Renal pelvis (tissue), 4 donors: ENCODE measurements around the gene LYZL4. TPM values are rescaled to one million over a fixed set of nuclear protein-coding genes. Genes with fewer than 3 reads are reported as not detected.

ENCODE experiments used
- DNase-seq: peaks from one replicate; pipeline ENCODE4 v3.0.0-alpha.2; 2013
- polyA plus RNA-seq, 3 donors: library from polyadenylated mRNA; unstranded; fragments of 120-200 nt; gene quantifications; one replicate each; pipeline ENCODE4 v1.2.1, GENCODE V29; 2013; ENCODE audit not compliant: insufficient read length in 3 of 3

The LYZL4 gene
- polyA plus RNA-seq, 3 donors = not detected

GRCh38 chr3:42428830-42429229, 18.4 kb upstream of the LYZL4 start:
- DNase-seq = no peak

GRCh38 chr3:42425736-42426407, 15.5 kb upstream of the LYZL4 start:
- DNase-seq = no peak

- DNase-seq = no peak
Measured at GRCh38 chr3:42424911-42425310, 14.5 kb upstream of the LYZL4 start.

GRCh38 chr3:42421818-42422796, 11.7 kb upstream of the LYZL4 start:
- DNase-seq = no peak

GRCh38 chr3:42419563-42419962, 9.2 kb upstream of the LYZL4 start:
- DNase-seq = no peak

- DNase-seq = no peak
Measured at GRCh38 chr3:42412526-42413155, 2.2 kb upstream of the LYZL4 start.

GRCh38 chr3:42411429-42411828, 1.0 kb upstream of the LYZL4 start:
- DNase-seq = no peak

- DNase-seq = no peak
Measured at GRCh38 chr3:42408156-42408555, 2.3 kb downstream of the LYZL4 start.

GRCh38 chr3:42406727-42407450, 3.5 kb downstream of the LYZL4 start:
- no peak for DNase-seq

- DNase-seq = no peak
Measured at GRCh38 chr3:42405857-42406256, 4.6 kb downstream of the LYZL4 start.

- DNase-seq = no peak
Measured at GRCh38 chr3:42403737-42404136, 6.7 kb downstream of the LYZL4 start.

- DNase-seq = no peak
Measured at GRCh38 chr3:42402394-42403096, 7.9 kb downstream of the LYZL4 start.

- DNase-seq = no peak
Measured at GRCh38 chr3:42398080-42398479, 12.3 kb downstream of the LYZL4 start.

GRCh38 chr3:42397644-42398043, 12.8 kb downstream of the LYZL4 start:
- DNase-seq = no peak

GRCh38 chr3:42394579-42395288, 15.7 kb downstream of the LYZL4 start:
- DNase-seq = no peak

- no peak for DNase-seq
Measured at GRCh38 chr3:42387802-42388651, 22.4 kb downstream of the LYZL4 start.

GRCh38 chr3:42381551-42382082, 28.8 kb downstream of the LYZL4 start:
- no peak for DNase-seq

GRCh38 chr3:42377681-42378080, 32.7 kb downstream of the LYZL4 start:
- DNase-seq = no peak

- no peak for DNase-seq
Measured at GRCh38 chr3:42376344-42376798, 34.0 kb downstream of the LYZL4 start.
